HCT116 (cell line): ENCODE measurements around the gene COBL. TPM values are rescaled to one million over a fixed set of nuclear protein-coding genes. Genes with fewer than 3 reads are reported as not detected.

Experiments used
- ATAC-seq: fragments of 200-7000 bp; cut with Tn5 transposase; 2 replicates; pipeline ENCODE4 v1.9.1; 2020; ENCODE audit warnings: mild to moderate bottlenecking, moderate library complexity
- Bru-seq: library from RNA; stranded (reverse); fragments of 400-500 nt; gene quantifications from one replicate; lab custom pipeline; 2021; lab: Mats Ljungman, UMichigan
- BruChase-seq, 2 experiments: library from RNA; stranded (reverse); fragments of 400-500 nt; gene quantifications; one replicate each; lab custom pipeline; 2021; lab: Mats Ljungman, UMichigan
- BruUV-seq: library from RNA; stranded (reverse); fragments of 400-500 nt; replicated peaks from 2 replicates; lab custom pipeline; 2021; lab: Mats Ljungman, UMichigan
- CTCF ChIA-PET: fragments of 300-600 bp; sonication (Branson Sonifier 250); formaldehyde crosslinking; loops from one replicate; lab custom pipeline; 2021; ENCODE audit warnings: antibody characterized with exemption; lab: Charles Lee
- POLR2A ChIA-PET: fragments of 300-600, 350-600 bp; sonication (Branson Sonifier 250); formaldehyde crosslinking; loops from one replicate; lab custom pipeline; 2021; ENCODE audit warnings: antibody characterized with exemption; lab: Charles Lee
- RAD21 ChIA-PET, 2 experiments: fragments of 300-600 bp; sonication (Branson Sonifier 250); formaldehyde crosslinking; loops; one replicate each; lab custom pipeline; 2023; ENCODE audit warnings: low total read pairs in 2 of 2; ENCODE audit not compliant: uncharacterized antibody in 2 of 2, unreplicated experiment in 2 of 2, low non-redundant PET in 1 of 2; lab: Charles Lee
- DNase-seq: peaks from one replicate; pipeline ENCODE4 v3.0.0-alpha.2; 2010; ENCODE audit warnings: low read depth, low spot score
- H2AFZ ChIP-seq: fragments of 200-600 bp; shearing (Covaris generic), sonication (generic); 2 replicates; pipeline ENCODE4 v1.6.1; 2017; ENCODE audit warnings: low read depth, mixed run types, mixed read lengths, antibody characterized with exemption, low read length; ENCODE audit not compliant: poor library complexity, severe bottlenecking
- H3K27ac ChIP-seq: 2 replicates; pipeline ENCODE4 v1.5.1; 2012; ENCODE audit warnings: low read depth, low read length
- H3K27me3 ChIP-seq: fragments of 200-600 bp; sonication (generic); 2 replicates; pipeline ENCODE4 v1.6.1; 2016; ENCODE audit warnings: mixed run types, low read length, mixed read lengths; ENCODE audit not compliant: insufficient read depth
- H3K36me3 ChIP-seq, 2 experiments: fragments of 200-500 bp in 1 of 2; fragments of 200-600 bp in 1 of 2; sonication (Bioruptor generic) in 1 of 2; sonication (generic) in 1 of 2; 2 replicates each; pipeline versions ENCODE4 v1.5.1 to v1.6.1; 2014 to 2016; ENCODE audit warnings: low read length in 2 of 2, inconsistent platforms in 1 of 2, mixed read lengths in 1 of 2, mixed run types in 1 of 2; ENCODE audit not compliant: insufficient read depth in 2 of 2, control insufficient read depth in 1 of 2
- H3K4me1 ChIP-seq, 2 experiments: fragments of 200-600 bp in 1 of 2; sonication (generic) in 1 of 2; 2 replicates each; pipeline versions ENCODE4 v1.5.1 to v1.6.1; 2012 to 2017; ENCODE audit warnings: low read length in 2 of 2, inconsistent platforms in 1 of 2, mild to moderate bottlenecking in 1 of 2, mixed read lengths in 1 of 2, mixed run types in 1 of 2, moderate library complexity in 1 of 2; ENCODE audit not compliant: insufficient read depth in 2 of 2, control insufficient read depth in 1 of 2
- H3K4me2 ChIP-seq: fragments of 200-600 bp; sonication (generic); 2 replicates; pipeline ENCODE4 v1.6.1; 2017; ENCODE audit warnings: mixed run types, low read length, mixed read lengths
- H3K4me3 ChIP-seq, 2 experiments: fragments of 200-600 bp in 1 of 2; sonication (generic) in 1 of 2; replicated peaks in 1 of 2; 2 replicates each; pipeline ENCODE4 v1.5.1; 2011 to 2016; ENCODE audit warnings: low read length in 2 of 2, control low read depth in 1 of 2, low read depth in 1 of 2, mild to moderate bottlenecking in 1 of 2, mixed read lengths in 1 of 2, mixed run types in 1 of 2
- H3K79me2 ChIP-seq: fragments of 200-600 bp; sonication (generic); 2 replicates; pipeline ENCODE4 v1.6.1; 2017; ENCODE audit warnings: mild to moderate bottlenecking, mixed run types, low read length, moderate library complexity, mixed read lengths; ENCODE audit not compliant: insufficient read depth
- H3K9ac ChIP-seq: fragments of 200-600 bp; sonication (generic); 2 replicates; pipeline ENCODE4 v1.6.1; 2016; ENCODE audit warnings: low read length, mixed read lengths
- H3K9me2 ChIP-seq: fragments of 200-600 bp; sonication (generic), shearing (Covaris generic); 2 replicates; pipeline ENCODE4 v1.6.1; 2017; ENCODE audit warnings: mixed run types, mild to moderate bottlenecking, moderate library complexity; ENCODE audit not compliant: insufficient read depth
- H3K9me3 ChIP-seq, 2 experiments: fragments of 200-500 bp in 1 of 2; fragments of 200-600 bp in 1 of 2; sonication (Bioruptor generic) in 1 of 2; sonication (generic) in 1 of 2; 2 replicates each; pipeline ENCODE4 v1.6.1; 2014 to 2017; ENCODE audit warnings: low read length in 2 of 2, mixed read lengths in 2 of 2, inconsistent platforms in 1 of 2, low read depth in 1 of 2, mild to moderate bottlenecking in 1 of 2, mixed run types in 1 of 2, moderate library complexity in 1 of 2; ENCODE audit not compliant: control insufficient read depth in 1 of 2, insufficient read depth in 1 of 2
- H4K20me1 ChIP-seq: fragments of 200-600 bp; sonication (generic), shearing (Covaris generic); 2 replicates; pipeline ENCODE4 v1.6.1; 2017; ENCODE audit warnings: mixed run types, mild to moderate bottlenecking, moderate library complexity; ENCODE audit not compliant: insufficient read depth
- EGR1 ChIP-seq: IDR thresholded peaks from 2 replicates; pipeline ENCODE4 v1.6.1; 2012; ENCODE audit warnings: low read depth
- ELF1 ChIP-seq: IDR thresholded peaks from 2 replicates; pipeline ENCODE4 v1.6.1; 2012; ENCODE audit warnings: low read depth, borderline replicate concordance
- EZH2 ChIP-seq: fragments of 200-600 bp; sonication (generic); IDR thresholded peaks from 2 replicates; pipeline ENCODE4 v1.6.1; 2017; ENCODE audit warnings: antibody characterized with exemption, mixed run types
- EZH2phosphoT487 ChIP-seq: fragments of 200-600 bp; IDR thresholded peaks from 2 replicates; pipeline ENCODE4 v1.6.1; 2018; ENCODE audit warnings: antibody characterized with exemption, borderline replicate concordance
- FOSL1 ChIP-seq: IDR thresholded peaks from 2 replicates; pipeline ENCODE4 v1.6.1; 2012; ENCODE audit warnings: low read depth
- MAX ChIP-seq: IDR thresholded peaks from 2 replicates; pipeline ENCODE4 v1.6.1; 2012
- POLR2A ChIP-seq: IDR thresholded peaks from 2 replicates; pipeline ENCODE4 v1.7.0; 2011; ENCODE audit warnings: borderline replicate concordance; ENCODE audit not compliant: insufficient read depth, insufficient read length; ENCODE audit errors: extremely low read depth
- POLR2AphosphoS5 ChIP-seq: IDR thresholded peaks from 2 replicates; pipeline ENCODE4 v1.6.1; 2011; ENCODE audit warnings: mild to moderate bottlenecking, low read depth, low read length, moderate library complexity
- RAD21 ChIP-seq: IDR thresholded peaks from 2 replicates; pipeline ENCODE4 v1.6.1; 2012; ENCODE audit warnings: low read depth, mild to moderate bottlenecking
- REST ChIP-seq: IDR thresholded peaks from 2 replicates; pipeline ENCODE4 v1.6.1; 2012; ENCODE audit warnings: low read depth
- SIN3A ChIP-seq: IDR thresholded peaks from 2 replicates; pipeline ENCODE4 v1.6.1; 2012; ENCODE audit warnings: low read depth
- SP1 ChIP-seq: IDR thresholded peaks from 2 replicates; pipeline ENCODE4 v1.6.1; 2012; ENCODE audit warnings: low read depth
- SRF ChIP-seq: IDR thresholded peaks from 2 replicates; pipeline ENCODE4 v1.6.1; 2012; ENCODE audit warnings: low read depth
- YY1 ChIP-seq: IDR thresholded peaks from 2 replicates; pipeline ENCODE4 v1.6.1; 2011; ENCODE audit warnings: low read length, low read depth, moderate library complexity, mild to moderate bottlenecking; ENCODE audit not compliant: insufficient replicate concordance; ENCODE audit errors: extremely low read depth
- ZFX ChIP-seq: fragments of 450-650 bp; IDR thresholded peaks from 2 replicates; pipeline ENCODE4 v1.6.1; 2017
- intact Hi-C: fragments of 100-400 bp; cut with micrococcal nuclease; formaldehyde crosslinking; loops from 2 replicates; pipeline ENCODE4 v1.10.0; 2022
- long read RNA-seq: library from polyadenylated mRNA; unstranded; transcript quantifications from one replicate; pipeline ENCODE4 v2.0.0, GENCODE V29; 2021; ENCODE audit not compliant: unreplicated experiment
- polyA plus RNA-seq: library from polyadenylated mRNA; unstranded; fragments of >200 nt; gene quantifications from 2 replicates; pipeline ENCODE4 v1.2.1, GENCODE V29; 2012; ENCODE audit warnings: missing spikeins
- total RNA-seq: library from RNA; stranded (reverse); gene quantifications from one replicate; pipeline ENCODE4 v1.2.1, GENCODE V29; 2021; ENCODE audit not compliant: unreplicated experiment

Gene COBL
- total RNA-seq (19.3 TPM), Bru-seq, nascent RNA (percentile 58 among the genes with signal in this experiment), BruChase-seq, experiment 1, labeled RNA remaining after a 6-hour chase (percentile 44 among the genes with signal in this experiment), BruChase-seq, experiment 2, labeled RNA remaining after a 2-hour chase (percentile 45 among the genes with signal in this experiment)
- 11.6 and 12.0 TPM in 2 replicates for polyA plus RNA-seq
- long read RNA-seq, partial matches to known transcripts, result 2 of 9 reads
- long read RNA-seq, other reads (novel, unspliced or antisense), result 7 of 9 reads

DNA sequence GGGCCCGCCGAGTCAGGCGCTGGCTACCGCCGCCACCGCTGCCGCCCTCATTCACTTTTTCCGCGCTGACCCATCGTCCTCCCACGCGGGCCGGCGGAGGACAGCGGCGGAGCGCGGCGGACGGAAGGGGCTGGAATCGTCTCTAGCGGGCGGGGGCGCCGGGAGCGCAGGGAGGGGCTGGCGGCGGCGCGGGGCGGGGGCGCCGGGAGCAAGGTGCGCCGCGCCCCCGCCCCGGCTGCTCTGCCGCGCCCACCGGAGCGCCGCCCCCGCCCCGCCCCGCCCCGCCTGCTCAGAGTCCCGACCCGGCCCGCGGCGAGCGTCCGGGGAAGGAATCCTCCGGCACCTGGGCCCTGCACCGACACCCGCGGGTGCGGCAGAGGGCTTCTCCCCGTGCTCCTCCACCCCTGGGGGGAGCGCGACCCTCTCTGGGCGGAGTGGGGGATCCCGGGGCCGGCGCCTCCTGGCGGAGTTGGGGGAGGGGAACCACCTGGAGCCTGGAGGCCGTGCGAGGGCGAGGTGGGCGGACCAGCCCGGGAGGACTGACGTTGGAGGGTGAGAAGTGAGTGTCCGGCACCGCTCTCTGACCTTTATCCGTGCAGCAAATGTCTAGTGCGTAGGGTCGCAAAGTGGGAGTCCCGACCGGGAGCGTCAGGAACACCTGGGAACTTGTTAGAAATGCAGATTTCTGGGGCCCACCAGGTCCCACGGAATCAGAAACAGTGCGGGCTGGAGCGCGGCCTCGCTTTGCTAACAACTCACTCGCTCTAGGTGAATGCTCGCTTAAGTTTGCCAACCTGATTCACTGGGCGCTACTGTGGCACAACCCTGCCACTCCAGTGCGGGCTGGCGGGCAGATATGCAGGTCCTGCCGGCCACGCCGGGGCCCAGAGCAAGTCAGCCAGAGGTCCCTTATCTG lies at the start of gene COBL:
TSS of gene COBL (minus strand) at position 144 of the 916 bp plus-strand sequence. CDS start 176 bp downstream, outside the sequence.
- Histone ChIP-seq H3K27ac (peak within 1 kb of the TSS; percentile 61), H3K27me3 (no peaks in the 10 kb centered on the region), H3K79me2 (peaks cover 18% of the 10 kb centered on the region), H2AFZ (no peak within 1 kb of the TSS), H3K4me3 (peak within 1 kb of the TSS; percentile 66 to 83), H3K9me2 (no peaks in the 10 kb centered on the region)
- DNase-seq, result no peak
- RAD21 ChIA-PET, result no interaction called here
- TF ChIP-seq POLR2AphosphoS5 (peak; percentile 43; the same call in 1 of the 2 replicates), EZH2phosphoT487 (no peak), EGR1 (peak; percentile 37; the same call in 1 of the 2 replicates), SP1 (no peak)
- TF ChIP-seq, all 23 proteins: peak for 2
- Histone ChIP-seq H3K9me3 (no peaks in the 10 kb centered on the region), H3K4me2 (peak within 1 kb of the TSS; percentile 90), H3K9ac (peak within 1 kb of the TSS; percentile 81), H3K4me1 (peaks cover 15 to 30% of the 10 kb centered on the region in 2 experiments), H3K36me3 (no peaks in the 10 kb centered on the region), H4K20me1 (no peaks in the 10 kb centered on the region)
- BruUV-seq, result TSS peak; percentile 54
- peak; percentile 71 for ATAC-seq
- POLR2A ChIA-PET, result no interaction called here
- intact Hi-C loops, result no loop called here
- CTCF ChIA-PET, result no interaction called here

- DNase-seq (no peak), ATAC-seq (no peak)
- POLR2A ChIA-PET, result interaction anchor here (1.3 kb wide), 1 partner anchor 204 kb away, joined by 6 read pairs; no protein-coding TSS in a partner anchor
- no peaks in the 10 kb centered on the region for H4K20me1 ChIP-seq
- RAD21 ChIA-PET, result interaction anchor here (0.5 to 2.6 kb wide), 8 partner anchors 26 to 205 kb away, joined by 3 to 14 read pairs (median 3); no protein-coding TSS in a partner anchor
- no peak overlapping the region for H3K4me3 ChIP-seq
- no peak overlapping the region for H2AFZ ChIP-seq
- no peaks in the 10 kb centered on the region for H3K27me3 ChIP-seq
- BruUV-seq, result no TSS peak
- no peaks in the 10 kb centered on the region for H3K9me3 ChIP-seq
- no peaks in the 10 kb centered on the region for H3K79me2 ChIP-seq
- CTCF ChIA-PET, result interaction anchor here (0.6 to 6.7 kb wide), 11 partner anchors 9 to 205 kb away, joined by 3 to 136 read pairs (median 4); no protein-coding TSS in a partner anchor
- H3K4me1 ChIP-seq, result peaks cover 0 to 8% of the 10 kb centered on the region in 2 experiments; a peak in 1 of 4 replicates
- H3K9ac ChIP-seq, result no peak overlapping the region
- no peak overlapping the region for H3K4me2 ChIP-seq
- H3K27ac ChIP-seq, result no peak overlapping the region
- intact Hi-C loops, result loop anchor here (5.0 kb wide), 3 partner anchors 114 to 1274 kb away; partner anchors contain the start of gene ZPBP
- H3K9me2 ChIP-seq, result no peaks in the 10 kb centered on the region
- H3K36me3 ChIP-seq, result no peaks in the 10 kb centered on the region
- no peak for TF ChIP-seq RAD21
- no peak for TF ChIP-seq SIN3A
- TF ChIP-seq ZFX, result no peak
- TF ChIP-seq ELF1, result no peak
- TF ChIP-seq FOSL1, result no peak
- TF ChIP-seq EZH2, result no peak
- no peak for TF ChIP-seq YY1
- TF ChIP-seq POLR2A, result no peak
- TF ChIP-seq SRF, result no peak
- TF ChIP-seq REST, result no peak
- no peak for TF ChIP-seq MAX
Observed at GRCh38 chr7:51366172-51366728, 49.6 kb upstream of the COBL start.
